Vagina (tissue), 2 donors: ENCODE results near the gene LNP1.

Experiments
- POLR2AphosphoS5 ChIP-seq, 2 donors: sonication (generic); formaldehyde crosslinking; IDR thresholded peaks; one replicate each; pipeline ENCODE4 v1.9.0; 2017; ENCODE audit warnings: antibody characterized with exemption in 2 of 2, mild to moderate bottlenecking in 2 of 2, low read depth in 1 of 2; ENCODE audit not compliant: insufficient read depth in 1 of 2
- TF ChIP-seq, protein P1 (sequence below), 3 experiments: fragments of 450-650 bp in 2 of 3; fragments of 200-600 bp in 1 of 3; sonication (generic) in 1 of 3; IDR thresholded peaks; one replicate each; pipeline ENCODE4 v1.5.1; 2017 to 2019; ENCODE audit warnings: antibody characterized with exemption in 3 of 3, mild to moderate bottlenecking in 2 of 3, moderate library complexity in 2 of 3

DNA sequence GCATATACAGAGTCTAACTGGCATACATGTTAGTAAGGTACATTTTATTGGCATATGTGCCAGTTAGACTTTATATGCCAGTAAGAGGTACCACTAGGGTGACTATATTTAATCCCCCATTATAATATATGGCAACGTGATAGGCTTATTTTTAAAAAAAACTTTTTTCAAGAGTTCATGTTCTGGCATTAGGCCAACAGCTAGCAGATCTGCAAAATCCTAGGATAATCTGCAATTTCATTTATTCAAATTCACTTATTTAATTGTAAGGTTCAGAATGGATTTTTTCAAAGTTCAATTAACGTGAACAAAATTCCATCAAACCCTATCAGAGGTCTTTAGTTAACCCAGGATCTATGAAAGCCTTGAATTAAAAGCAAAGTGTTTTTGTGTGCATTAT is 34.9 kb upstream of the LNP1 start:
- TF ChIP-seq, protein P1, sequence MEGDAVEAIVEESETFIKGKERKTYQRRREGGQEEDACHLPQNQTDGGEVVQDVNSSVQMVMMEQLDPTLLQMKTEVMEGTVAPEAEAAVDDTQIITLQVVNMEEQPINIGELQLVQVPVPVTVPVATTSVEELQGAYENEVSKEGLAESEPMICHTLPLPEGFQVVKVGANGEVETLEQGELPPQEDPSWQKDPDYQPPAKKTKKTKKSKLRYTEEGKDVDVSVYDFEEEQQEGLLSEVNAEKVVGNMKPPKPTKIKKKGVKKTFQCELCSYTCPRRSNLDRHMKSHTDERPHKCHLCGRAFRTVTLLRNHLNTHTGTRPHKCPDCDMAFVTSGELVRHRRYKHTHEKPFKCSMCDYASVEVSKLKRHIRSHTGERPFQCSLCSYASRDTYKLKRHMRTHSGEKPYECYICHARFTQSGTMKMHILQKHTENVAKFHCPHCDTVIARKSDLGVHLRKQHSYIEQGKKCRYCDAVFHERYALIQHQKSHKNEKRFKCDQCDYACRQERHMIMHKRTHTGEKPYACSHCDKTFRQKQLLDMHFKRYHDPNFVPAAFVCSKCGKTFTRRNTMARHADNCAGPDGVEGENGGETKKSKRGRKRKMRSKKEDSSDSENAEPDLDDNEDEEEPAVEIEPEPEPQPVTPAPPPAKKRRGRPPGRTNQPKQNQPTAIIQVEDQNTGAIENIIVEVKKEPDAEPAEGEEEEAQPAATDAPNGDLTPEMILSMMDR (IDR thresholded peaks at IDR 0.05): no peak
- TF ChIP-seq POLR2AphosphoS5 (IDR thresholded peaks at IDR 0.05; ENCODE audit: insufficient read depth in 1 of 2, low read depth in 1 of 2): no peak
